Endothelial cell of umbilical vein (primary cell): Measurements from ENCODE around the gene HMG20B. TPM values are rescaled to one million over a fixed set of nuclear protein-coding genes. Genes with fewer than 3 reads are reported as not detected.

Experiments
- BruUV-seq: library from RNA; stranded (reverse); fragments of 400-500 nt; replicated peaks from 2 replicates; lab custom pipeline; 2021; lab: Mats Ljungman, UMichigan
- CTCF ChIA-PET: fragments of 300-600, 350-600 bp; sonication (Branson Sonifier 250); formaldehyde crosslinking; loops from one replicate; lab custom pipeline; 2021; ENCODE audit warnings: antibody characterized with exemption, inconsistent platforms; lab: Charles Lee
- POLR2A ChIA-PET: fragments of 300-600, 350-600 bp; sonication (Branson Sonifier 250); formaldehyde crosslinking; loops from one replicate; lab custom pipeline; 2021; ENCODE audit warnings: antibody characterized with exemption, inconsistent platforms; lab: Charles Lee
- DNase-seq: peaks from one replicate; pipeline ENCODE4 v3.0.0-alpha.2; 2011; ENCODE audit warnings: low read depth, low spot score
- FAIRE-seq: peaks from 2 replicates; lab custom pipeline; 2011; peaks lifted over from hg19 to GRCh38; lab: Jason Lieb, UNC
- H2AFZ ChIP-seq: 2 replicates; pipeline ENCODE4 v1.6.0; 2012; ENCODE audit warnings: low read depth, low read length, control low read depth, inconsistent platforms
- H3K27ac ChIP-seq: 2 replicates; pipeline ENCODE4 v1.5.1; 2011; ENCODE audit warnings: low read depth, mild to moderate bottlenecking, control low read depth, low read length, moderate library complexity; ENCODE audit not compliant: insufficient read depth
- H3K27me3 ChIP-seq, 2 experiments: 2 replicates each; pipeline versions ENCODE4 v1.6.0 to v1.6.1; 2011; ENCODE audit warnings: low read length in 2 of 2, mixed read lengths in 1 of 2; ENCODE audit not compliant: control insufficient read depth in 2 of 2, insufficient read depth in 2 of 2
- H3K36me3 ChIP-seq, 2 experiments: 2 replicates in 1 of 2; 3 replicates in 1 of 2; pipeline ENCODE4 v1.5.1; 2011; ENCODE audit warnings: low read length in 2 of 2, mild to moderate bottlenecking in 1 of 2, moderate library complexity in 1 of 2; ENCODE audit not compliant: control insufficient read depth in 2 of 2, insufficient read depth in 2 of 2; ENCODE audit errors: extremely low read depth in 1 of 2
- H3K4me1 ChIP-seq: 3 replicates; pipeline ENCODE4 v1.5.1; 2011; ENCODE audit warnings: mild to moderate bottlenecking, low read length; ENCODE audit not compliant: control insufficient read depth, insufficient read depth; ENCODE audit errors: extremely low read depth
- H3K4me2 ChIP-seq: 2 replicates; pipeline ENCODE4 v1.6.1; 2011; ENCODE audit warnings: low read length, control low read depth, mixed read lengths; ENCODE audit not compliant: insufficient read depth
- H3K4me3 ChIP-seq, 3 experiments: fragments of 200-600 bp in 1 of 3; sonication (generic), shearing (Covaris generic) in 1 of 3; replicated peaks in 1 of 3; 2 replicates each; pipeline ENCODE4 v1.5.1; 2011 to 2016; ENCODE audit warnings: control low read depth in 3 of 3, low read length in 3 of 3, mild to moderate bottlenecking in 2 of 3, inconsistent platforms in 1 of 3, low read depth in 1 of 3, moderate library complexity in 1 of 3; ENCODE audit not compliant: insufficient read depth in 1 of 3
- H3K79me2 ChIP-seq: 2 replicates; pipeline ENCODE4 v1.6.0; 2012; ENCODE audit warnings: low read length, inconsistent platforms; ENCODE audit not compliant: control insufficient read depth, insufficient read depth
- H3K9ac ChIP-seq: replicated peaks from 2 replicates; pipeline ENCODE3; 2011; ENCODE audit warnings: low read length, control low read depth; ENCODE audit not compliant: insufficient read depth; ENCODE audit errors: extremely low read depth
- H3K9me1 ChIP-seq: replicated peaks from 3 replicates; pipeline ENCODE4 v1.6.0; 2011; ENCODE audit warnings: mild to moderate bottlenecking, low read length; ENCODE audit not compliant: control insufficient read depth, insufficient read depth; ENCODE audit errors: extremely low read depth
- H3K9me3 ChIP-seq: replicated peaks from 2 replicates; pipeline ENCODE4 v1.5.1; 2012; ENCODE audit warnings: low read length, inconsistent platforms; ENCODE audit not compliant: control insufficient read depth, insufficient read depth
- H4K20me1 ChIP-seq: replicated peaks from 2 replicates; pipeline ENCODE3; 2011; ENCODE audit warnings: mild to moderate bottlenecking, low read length; ENCODE audit not compliant: control insufficient read depth, insufficient read depth; ENCODE audit errors: extremely low read depth
- CTCF ChIP-seq, 2 donors: IDR thresholded peaks; 1 replicate in 1 of 2; 2 replicates in 1 of 2; pipeline ENCODE4 v1.5.1; 2011; ENCODE audit warnings: low read length in 2 of 2, mild to moderate bottlenecking in 2 of 2, moderate library complexity in 2 of 2, control low read depth in 1 of 2, inconsistent platforms in 1 of 2, low read depth in 1 of 2; ENCODE audit not compliant: insufficient read depth in 1 of 2; ENCODE audit errors: extremely low read depth in 1 of 2
- EZH2 ChIP-seq: IDR thresholded peaks from 2 replicates; pipeline ENCODE4 v1.6.1; 2012; ENCODE audit warnings: borderline replicate concordance, low read depth, mild to moderate bottlenecking, moderate library complexity, low read length, inconsistent platforms; ENCODE audit not compliant: severe bottlenecking
- FOS ChIP-seq: IDR thresholded peaks from 2 replicates; pipeline ENCODE4 v1.6.1; 2011; ENCODE audit warnings: mild to moderate bottlenecking, low read length, moderate library complexity, borderline replicate concordance; ENCODE audit not compliant: insufficient read depth
- GATA2 ChIP-seq: IDR thresholded peaks from 2 replicates; pipeline ENCODE4 v1.7.0; 2011; ENCODE audit warnings: low read depth, mild to moderate bottlenecking, moderate library complexity, mixed read lengths, low read length; ENCODE audit not compliant: insufficient read length, insufficient read depth
- JUN ChIP-seq: IDR thresholded peaks from 2 replicates; pipeline ENCODE4 v1.6.1; 2011; ENCODE audit warnings: borderline replicate concordance, low read depth; ENCODE audit not compliant: insufficient read length, insufficient read depth
- MAX ChIP-seq: IDR thresholded peaks from 2 replicates; pipeline ENCODE4 v1.6.1; 2011; ENCODE audit not compliant: insufficient read depth, insufficient read length
- MYC ChIP-seq: IDR thresholded peaks from one replicate; pipeline ENCODE4 v1.6.1; 2011; ENCODE audit warnings: mild to moderate bottlenecking, low read depth, low read length
- POLR2A ChIP-seq: IDR thresholded peaks from 2 replicates; pipeline ENCODE4 v1.6.1; 2012; ENCODE audit warnings: low read depth, mild to moderate bottlenecking, control low read depth, low read length
- POLR2AphosphoS5 ChIP-seq: IDR thresholded peaks from 2 replicates; pipeline ENCODE4 v1.6.1; 2012; ENCODE audit warnings: low read depth, mild to moderate bottlenecking, control low read depth, low read length, moderate library complexity; ENCODE audit not compliant: insufficient read depth
- dilution Hi-C: fragments of 300-500 bp; cut with MboI; formaldehyde crosslinking; loops from one replicate; pipeline ENCODE4 v1.15.0; 2019; ENCODE audit warnings: low sequenced_read_pairs; ENCODE audit not compliant: extremely low pct_ligation_motif_present
- intact Hi-C: fragments of 100-400 bp; cut with micrococcal nuclease; formaldehyde crosslinking; loops from one replicate; pipeline ENCODE4 v1.10.0; 2022
- polyA plus RNA-seq, 4 experiments: library from polyadenylated mRNA; depleted of rRNA in 3 of 4; stranded (reverse) in 3 of 4; unstranded in 1 of 4; fragments of >200 nt; gene quantifications; 2 replicates each; pipeline versions ENCODE4 v1.2.1 to v1.2.3, GENCODE V29; 2011 to 2012; ENCODE audit warnings: missing spikeins in 1 of 4
- total RNA-seq: library from RNA; stranded (reverse); gene quantifications from 2 replicates; pipeline ENCODE4 v1.2.3, GENCODE V29; 2021

HMG20B gene
- total and polyA plus RNA-seq, 2 donors (not counting 3 experiments of a cell fraction or from before 2014, with no cell fraction given): 53.2 to 98.2 TPM

- Histone ChIP-seq H3K9me1 (no peaks in the 10 kb centered on the region), H3K36me3 (no peaks in the 10 kb centered on the region), H3K27me3 (peaks cover 0 to 2% of the 10 kb centered on the region in 2 experiments), H3K79me2 (no peaks in the 10 kb centered on the region), H3K4me3 (no peak overlapping the region), H3K9me3 (no peaks in the 10 kb centered on the region), H3K4me1 (no peaks in the 10 kb centered on the region), H4K20me1 (no peaks in the 10 kb centered on the region), H3K4me2 (no peak overlapping the region), H3K9ac (no peak overlapping the region), H2AFZ (no peak overlapping the region), H3K27ac (no peak overlapping the region)
- intact Hi-C loops (no loop called here), dilution Hi-C loops (no loop called here)
- TF ChIP-seq MAX (no peak), FOS (no peak), POLR2AphosphoS5 (no peak), MYC (no peak), JUN (no peak), POLR2A (no peak), EZH2 (no peak), GATA2 (no peak), CTCF (IDR thresholded peaks at IDR 0.05; ENCODE audit: extremely low read depth in 1 of 2, insufficient read depth in 1 of 2, low read depth in 1 of 2, low read length in 2 of 2) (no peak)
- CTCF ChIA-PET: interaction anchor here (1.0 to 2.2 kb wide), 10 partner anchors 9 to 315 kb away, joined by 3 to 10 read pairs (median 4); no protein-coding TSS in a partner anchor
- TSS peak; percentile 24 for BruUV-seq
- FAIRE-seq (no peak), DNase-seq (no peak)
- POLR2A ChIA-PET: no interaction called here
Observed at GRCh38 chr19:3590991-3591659, 18.4 kb downstream of the HMG20B start.
